HG03342 (cell line): ENCODE data around the gene GDF9.

Source experiments
- ATAC-seq: cut with Tn5 transposase; IDR thresholded peaks from one replicate; pipeline ENCODE4 v1.9.1; 2021; ENCODE audit warnings: mild to moderate bottlenecking, moderate library complexity; ENCODE audit not compliant: unreplicated experiment

GDF9 gene

DNA sequence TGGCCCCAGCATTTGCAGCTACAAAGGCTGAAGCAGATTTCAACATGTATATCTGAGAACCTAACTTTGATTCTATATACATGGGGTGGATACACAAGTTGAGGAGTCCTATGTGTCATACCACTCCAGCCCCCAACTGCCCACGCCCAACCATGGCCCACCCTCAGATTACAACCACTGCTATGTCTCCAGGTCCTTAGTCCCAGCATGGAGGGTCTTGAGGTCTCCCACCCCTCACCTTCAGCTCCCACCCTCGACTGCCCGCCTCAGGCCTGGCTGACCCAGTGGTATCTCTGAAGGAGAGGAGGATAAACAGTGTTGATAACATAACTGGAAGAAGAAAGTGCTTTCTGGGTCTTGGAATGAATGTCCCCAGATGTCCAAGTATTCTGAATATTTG lies 44.9 kb downstream of the GDF9 start:
- ATAC-seq, result no peak

DNA sequence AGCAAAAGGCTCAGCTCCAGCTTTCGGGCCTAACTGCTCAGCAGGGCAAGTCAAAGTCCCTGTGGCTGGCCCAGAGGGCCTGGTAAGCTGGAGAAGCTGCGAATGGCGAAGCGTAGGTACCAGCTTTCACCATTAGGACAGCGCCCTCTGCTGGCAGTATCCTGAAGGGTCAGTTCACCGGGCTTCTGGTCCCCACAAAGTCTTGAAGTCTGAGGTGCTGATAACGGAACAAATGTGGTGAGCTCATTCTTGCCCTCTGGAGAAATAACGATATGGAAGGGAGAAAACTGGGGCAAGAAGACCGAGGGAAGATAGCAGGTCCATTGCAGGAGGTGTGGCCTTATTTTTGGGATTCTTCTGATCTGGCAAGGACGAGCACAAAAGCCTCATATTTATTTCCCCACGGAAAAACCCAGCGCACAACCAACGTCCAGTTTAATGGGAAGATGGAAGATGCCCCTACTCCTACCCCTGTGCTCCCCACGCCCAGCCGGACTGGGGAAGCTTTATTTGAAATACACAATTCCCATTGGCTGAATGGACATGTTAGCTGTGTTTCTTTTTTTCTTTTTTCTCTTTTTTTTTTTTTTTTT lies 46.0 kb downstream of the GDF9 start:
- ATAC-seq, result peak; percentile 86

DNA sequence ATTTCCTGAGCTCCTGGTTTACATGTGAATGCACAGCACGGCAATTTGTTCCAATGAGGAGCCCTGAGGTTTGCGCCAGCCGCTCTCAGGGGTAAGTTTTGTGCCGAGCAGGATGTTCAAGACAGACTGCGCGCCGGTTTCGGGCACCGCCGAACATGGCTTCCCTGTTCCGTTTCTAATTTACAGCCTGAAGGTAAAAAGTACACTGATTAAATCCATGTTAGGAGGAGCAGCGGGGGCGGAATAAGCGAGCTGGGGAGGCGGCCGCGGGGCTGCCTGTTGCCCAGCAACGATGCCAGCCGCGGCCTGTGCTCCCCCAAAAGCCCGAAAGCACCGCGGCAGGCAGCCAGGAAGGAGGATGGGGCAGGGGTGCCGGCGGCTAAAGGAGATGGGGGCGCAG lies 46.8 kb downstream of the GDF9 start:
- no peak for ATAC-seq

DNA sequence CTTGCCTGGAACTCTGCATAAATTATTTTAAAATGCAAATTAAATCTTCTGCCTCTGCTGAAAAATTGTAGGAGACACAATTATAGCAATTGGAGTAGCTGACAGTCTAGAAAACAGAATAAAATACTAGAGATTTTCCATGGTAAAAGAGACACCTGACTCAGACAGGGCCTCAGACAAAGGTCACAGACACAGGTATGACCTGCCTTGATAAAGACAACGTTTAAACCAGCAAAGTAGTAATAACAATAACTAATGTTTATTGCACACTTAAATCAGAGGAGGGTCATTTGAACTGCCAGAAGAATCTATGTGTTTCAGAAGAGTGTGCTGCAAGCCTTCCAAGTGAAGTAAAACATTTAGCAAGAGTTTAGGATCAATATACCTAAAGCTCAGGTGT lies 49.3 kb downstream of the GDF9 start:
- ATAC-seq, result no peak

DNA sequence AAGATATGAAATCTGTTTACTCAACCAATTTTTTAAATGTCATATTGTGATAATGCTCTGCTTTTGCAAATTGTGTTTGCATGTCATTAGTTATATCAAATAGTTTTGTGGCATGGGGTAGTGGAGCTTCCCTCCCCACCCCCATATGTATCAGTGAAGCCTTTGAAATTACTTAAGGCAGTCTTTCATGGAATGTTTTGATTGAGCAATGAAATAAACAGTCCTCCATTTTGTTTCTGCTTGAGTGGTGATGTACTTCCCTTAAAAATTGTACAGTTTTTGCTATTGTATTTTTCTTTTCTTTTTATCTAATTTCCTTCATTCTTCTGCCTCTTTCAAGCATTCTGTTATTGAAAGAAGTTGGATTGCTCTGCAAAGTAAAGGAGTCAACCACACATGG lies 49.7 kb downstream of the GDF9 start:
- no peak for ATAC-seq

DNA sequence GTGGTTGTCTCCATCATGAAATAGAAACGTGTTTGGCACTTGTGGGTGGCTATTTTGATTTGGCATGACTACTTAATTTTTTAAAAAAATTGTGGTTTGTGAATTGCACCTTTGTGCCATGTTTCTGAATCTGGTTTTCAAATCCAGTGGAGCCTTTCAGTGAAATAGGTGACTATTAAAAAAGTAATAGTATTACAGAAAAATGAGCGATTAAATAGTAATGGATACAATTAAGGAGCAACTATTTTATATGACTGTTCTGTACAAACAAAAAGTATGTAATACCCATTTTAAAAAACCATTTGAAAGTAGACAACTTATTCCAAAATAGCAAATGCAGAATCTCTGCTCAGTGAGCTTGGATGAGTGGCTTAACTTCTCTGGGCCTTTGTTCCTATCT lies 50.2 kb downstream of the GDF9 start:
- ATAC-seq, result no peak

DNA sequence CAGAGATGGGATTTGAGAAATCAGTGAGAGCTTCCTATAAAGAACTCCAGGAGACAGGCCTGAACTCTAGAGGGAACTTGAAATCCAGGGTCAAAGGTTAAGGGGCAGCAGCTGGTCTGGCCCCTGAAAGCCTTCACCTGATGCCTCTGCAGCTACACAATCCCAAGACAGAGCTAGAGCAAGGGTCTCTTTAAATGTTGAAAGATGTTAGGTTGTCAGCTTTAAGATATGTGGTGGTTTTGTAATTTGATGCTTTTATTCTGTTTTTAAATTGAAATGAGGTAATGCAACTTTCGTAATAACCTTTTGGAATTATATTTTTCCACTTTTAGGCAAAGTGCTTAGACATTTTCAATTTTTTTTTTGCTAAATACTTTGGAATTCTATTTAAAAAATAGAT lies 50.8 kb downstream of the GDF9 start:
- ATAC-seq, result no peak

DNA sequence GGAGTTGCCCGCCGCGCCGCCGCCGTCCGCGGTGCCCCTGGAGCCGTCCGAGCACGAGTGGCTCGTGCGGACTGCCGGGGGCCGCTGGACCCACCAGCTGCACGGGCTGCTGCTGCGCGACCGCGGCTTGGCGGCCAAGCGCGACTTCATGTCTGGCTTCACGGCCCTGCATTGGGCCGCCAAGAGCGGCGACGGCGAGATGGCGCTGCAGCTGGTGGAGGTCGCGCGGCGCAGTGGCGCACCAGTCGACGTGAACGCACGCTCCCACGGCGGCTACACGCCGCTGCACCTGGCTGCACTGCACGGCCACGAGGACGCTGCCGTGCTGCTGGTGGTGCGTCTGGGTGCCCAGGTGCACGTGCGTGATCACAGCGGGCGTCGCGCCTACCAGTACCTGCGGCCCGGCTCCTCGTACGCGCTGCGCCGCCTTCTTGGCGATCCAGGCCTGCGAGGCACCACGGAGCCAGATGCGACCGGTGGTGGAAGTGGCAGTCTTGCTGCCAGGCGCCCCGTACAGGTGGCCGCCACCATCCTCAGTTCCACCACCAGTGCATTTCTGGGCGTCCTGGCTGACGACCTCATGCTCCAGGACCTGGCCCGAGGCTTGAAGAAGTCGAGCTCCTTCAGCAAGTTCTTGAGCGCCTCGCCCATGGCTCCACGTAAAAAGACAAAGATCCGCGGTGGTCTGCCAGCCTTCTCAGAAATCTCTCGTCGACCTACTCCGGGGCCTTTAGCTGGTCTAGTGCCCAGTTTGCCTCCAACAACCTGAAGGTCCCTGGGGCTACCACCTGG lies 51.6 kb downstream of the GDF9 start:
- ATAC-seq, result no peak

DNA sequence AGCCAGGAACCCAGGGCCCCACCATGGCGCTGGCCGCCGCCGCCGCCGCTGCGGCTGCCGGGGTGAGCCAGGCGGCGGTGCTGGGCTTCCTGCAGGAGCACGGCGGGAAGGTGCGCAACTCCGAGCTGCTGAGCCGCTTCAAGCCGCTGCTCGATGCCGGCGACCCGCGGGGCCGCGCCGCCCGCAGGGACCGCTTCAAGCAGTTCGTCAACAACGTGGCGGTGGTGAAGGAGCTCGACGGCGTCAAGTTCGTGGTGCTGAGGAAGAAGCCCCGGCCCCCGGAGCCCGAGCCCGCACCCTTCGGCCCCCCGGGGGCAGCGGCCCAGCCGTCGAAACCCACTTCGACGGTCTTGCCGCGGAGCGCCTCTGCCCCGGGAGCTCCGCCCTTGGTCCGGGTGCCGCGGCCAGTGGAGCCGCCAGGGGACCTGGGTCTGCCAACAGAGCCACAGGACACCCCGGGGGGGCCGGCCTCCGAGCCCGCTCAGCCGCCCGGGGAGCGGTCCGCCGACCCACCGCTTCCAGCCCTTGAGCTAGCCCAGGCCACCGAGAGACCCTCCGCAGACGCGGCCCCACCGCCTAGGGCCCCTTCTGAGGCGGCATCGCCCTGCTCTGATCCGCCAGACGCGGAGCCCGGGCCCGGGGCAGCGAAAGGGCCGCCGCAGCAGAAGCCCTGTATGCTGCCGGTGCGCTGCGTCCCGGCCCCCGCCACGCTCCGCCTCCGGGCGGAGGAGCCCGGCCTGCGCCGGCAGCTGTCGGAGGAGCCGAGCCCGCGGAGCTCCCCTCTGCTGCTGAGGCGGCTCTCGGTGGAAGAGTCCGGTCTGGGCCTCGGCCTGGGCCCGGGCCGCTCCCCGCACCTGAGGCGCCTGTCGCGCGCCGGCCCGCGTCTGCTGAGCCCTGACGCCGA lies 52.4 kb downstream of the GDF9 start:
- no peak for ATAC-seq

DNA sequence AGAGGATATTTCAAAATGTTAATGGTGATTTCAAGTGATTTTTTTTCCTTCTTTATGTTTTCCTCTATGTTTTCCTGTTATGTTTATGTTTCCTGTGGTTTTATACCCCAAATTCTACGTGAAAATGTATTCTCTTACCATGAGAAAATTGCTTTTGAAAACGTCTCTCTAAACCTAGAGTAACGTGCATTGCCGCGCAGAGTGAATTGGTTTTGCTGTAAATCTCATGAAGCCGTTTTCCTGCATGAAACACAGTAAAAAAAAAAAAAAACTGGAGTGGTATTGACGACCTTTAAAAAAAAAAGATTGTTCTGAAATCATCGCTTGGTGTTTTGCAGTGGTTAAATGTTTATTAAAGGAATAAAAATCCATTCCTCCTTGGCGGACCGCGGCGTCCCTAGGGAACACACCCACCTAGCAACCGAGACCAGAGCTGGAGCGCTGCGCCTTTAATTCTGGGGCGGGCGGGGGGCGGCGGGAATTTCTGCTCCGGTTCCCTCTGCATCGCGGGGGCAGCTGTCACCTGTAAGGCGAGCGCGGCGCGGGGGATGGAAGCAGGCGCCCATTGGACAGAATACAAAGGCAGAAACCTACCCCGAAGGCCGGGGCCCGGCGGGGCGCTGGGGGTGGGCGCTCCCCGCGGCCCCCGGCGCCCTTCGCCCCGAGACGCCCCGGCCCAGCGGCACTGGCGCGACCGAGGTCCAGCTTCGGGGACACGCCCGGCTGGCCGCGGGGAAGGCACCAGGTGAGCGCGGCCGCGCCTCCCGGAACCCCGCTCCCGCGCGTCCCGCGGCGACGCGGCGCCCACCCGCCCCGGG lies 53.3 kb downstream of the GDF9 start, which contains the start of gene SOWAHA:
Gene SOWAHA, plus strand, starts transcription at position 522 of the 818 bp plus-strand sequence. CDS start 320 bp downstream, outside the sequence.
- ATAC-seq, result no peak

DNA sequence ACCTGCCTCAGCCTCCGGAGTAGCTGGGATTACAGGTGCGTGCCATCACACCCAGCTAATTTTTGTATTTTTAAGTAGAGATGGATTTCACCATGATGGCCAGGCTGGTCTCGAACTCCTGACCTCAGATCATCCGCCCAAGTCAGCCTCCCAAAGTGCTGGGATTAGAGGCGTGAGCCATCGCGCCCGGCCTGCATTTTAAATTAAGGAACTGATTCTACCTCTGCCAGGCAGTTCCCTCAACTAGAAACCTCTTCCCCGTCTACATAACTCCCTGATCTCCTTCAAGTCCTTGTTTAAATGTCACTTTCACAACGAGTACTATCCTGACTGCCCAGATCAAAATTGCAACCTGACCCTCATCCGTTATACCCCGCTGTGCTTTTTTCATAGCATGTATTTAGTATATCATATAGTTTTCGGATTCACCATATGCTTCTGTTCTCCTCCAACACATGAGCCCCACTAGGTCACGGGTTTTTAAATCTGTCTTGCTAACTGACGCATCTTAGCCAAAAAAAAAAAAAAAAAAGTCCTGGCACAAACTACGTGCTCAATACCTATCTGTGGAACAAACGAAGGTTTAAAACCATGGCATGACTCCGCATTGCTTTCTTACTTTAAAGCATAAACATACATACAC lies 54.0 kb downstream of the GDF9 start:
- ATAC-seq, result no peak
